Stimulated activated naive CD8-positive, alpha-beta T cell treated with anti-CD3 and anti-CD28 coated beads, Interleukin-15, amount 100 ng/mL, for 72 hours (primary cell): Measurements from ENCODE around the gene TRABD.
"Not testable (repeated sequence)": the region's sequence is repeated elsewhere in the genome, so short reads cannot be mapped to it uniquely, and the experiment has no call there.

ENCODE experiments used
- ATAC-seq: fragments of 150-1000 bp; cut with Tn5 transposase; 2 replicates; pipeline ENCODE4 v1.10.0; 2021; ENCODE audit warnings: mild to moderate bottlenecking, moderate library complexity
- DNase-seq, 2 donors: peaks; one replicate each; pipeline ENCODE4 v3.0.0; 2021 to 2022
- H3K27ac Mint-ChIP-seq, 2 donors: one replicate each; pipeline ENCODE4 v1.8.0; 2022; ENCODE audit warnings: mild to moderate bottlenecking in 2 of 2, mixed read lengths in 2 of 2, moderate library complexity in 2 of 2
- H3K27me3 Mint-ChIP-seq: one replicate; pipeline ENCODE4 v1.8.0; 2022; ENCODE audit warnings: mixed read lengths
- H3K4me1 Mint-ChIP-seq: one replicate; pipeline ENCODE4 v1.8.0; 2022; ENCODE audit warnings: mild to moderate bottlenecking, mixed read lengths
- H3K4me3 Mint-ChIP-seq, 2 donors: one replicate each; pipeline ENCODE4 v1.8.0; 2022; ENCODE audit warnings: mild to moderate bottlenecking in 2 of 2, mixed read lengths in 2 of 2, moderate library complexity in 1 of 2
- H3K9me3 Mint-ChIP-seq, 2 donors: one replicate each; pipeline ENCODE4 v1.8.0; 2022; ENCODE audit warnings: mixed read lengths in 2 of 2

Gene TRABD

DNA sequence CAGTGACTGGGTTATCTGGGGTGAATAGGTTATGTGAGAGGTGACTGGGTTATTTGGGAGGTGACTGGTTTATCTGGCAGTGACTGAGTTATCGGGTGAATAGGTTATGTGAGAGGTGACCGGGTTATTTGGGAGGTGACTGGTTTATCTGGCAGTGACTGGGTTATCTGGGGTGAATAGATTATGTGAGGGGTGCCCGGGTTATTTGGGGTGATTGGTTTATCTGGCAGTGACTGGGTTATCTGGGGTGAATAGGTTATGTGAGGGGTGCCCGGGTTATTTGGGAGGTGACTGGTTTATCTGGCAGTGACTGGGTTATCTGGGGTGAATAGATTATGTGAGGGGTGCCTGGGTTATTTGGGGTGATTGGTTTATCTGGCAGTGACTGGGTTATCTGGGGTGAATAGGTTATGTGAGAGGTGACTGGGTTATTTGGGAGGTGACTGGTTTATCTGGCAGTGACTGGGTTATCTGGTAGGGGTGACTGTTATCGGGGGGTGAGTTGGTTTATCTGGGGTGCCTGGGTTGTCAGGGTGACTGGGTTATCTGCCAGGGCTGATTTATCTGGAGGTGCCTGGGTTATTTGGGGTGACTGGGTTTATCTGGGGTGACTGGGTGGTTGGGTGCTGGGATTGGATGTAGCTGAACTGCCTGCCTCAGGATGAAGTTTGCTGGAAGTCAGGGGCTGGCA, 17.1 kb upstream of the TRABD start:
- not testable (repeated sequence) for H3K9me3 Mint-ChIP-seq, DNase-seq, ATAC-seq
- H3K27ac Mint-ChIP-seq: peak overlapping the region in 1 of 2 donors; percentile 59
- peaks cover 18% of the 10 kb centered on the region for H3K4me1 Mint-ChIP-seq
- peaks cover 55% of the 10 kb centered on the region for H3K27me3 Mint-ChIP-seq
- peak overlapping the region; percentile 60 to 88 for H3K4me3 Mint-ChIP-seq

DNA sequence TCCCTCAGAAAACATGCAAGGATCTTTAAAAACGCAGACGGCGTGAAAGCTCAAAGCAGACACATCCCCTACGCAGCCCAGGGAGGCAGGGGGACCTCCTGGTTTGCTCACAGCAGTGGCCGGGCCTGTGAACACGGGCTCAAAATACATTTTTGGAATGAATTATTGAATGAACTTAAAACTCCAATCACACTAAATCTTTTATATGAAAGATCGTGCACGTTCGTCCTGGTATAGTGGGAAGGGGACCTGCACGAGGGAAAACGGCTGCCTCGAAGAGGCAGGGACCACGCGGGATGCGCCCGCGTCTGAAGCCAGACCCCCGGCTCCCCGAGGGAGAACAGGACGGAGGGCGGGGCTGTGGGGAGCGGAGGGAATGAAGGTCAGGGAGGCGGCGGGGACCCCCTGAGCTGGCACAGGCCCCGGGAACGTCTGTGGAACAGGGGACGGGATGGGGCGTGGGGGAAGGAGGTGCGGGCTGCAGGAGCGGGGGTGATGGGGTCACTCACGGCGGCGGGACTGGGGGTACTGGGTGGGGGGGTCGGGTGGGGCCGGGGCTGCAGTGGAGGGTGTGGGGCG, 16.4 kb upstream of the TRABD start:
- no peak for DNase-seq
- no peak for ATAC-seq
- Mint-ChIP-seq H3K4me3 (peak overlapping the region; percentile 60 to 88), H3K9me3 (no peaks in the 10 kb centered on the region), H3K27me3 (peaks cover 62% of the 10 kb centered on the region), H3K4me1 (peaks cover 18% of the 10 kb centered on the region), H3K27ac (peak overlapping the region in 1 of 2 donors; percentile 78)

DNA sequence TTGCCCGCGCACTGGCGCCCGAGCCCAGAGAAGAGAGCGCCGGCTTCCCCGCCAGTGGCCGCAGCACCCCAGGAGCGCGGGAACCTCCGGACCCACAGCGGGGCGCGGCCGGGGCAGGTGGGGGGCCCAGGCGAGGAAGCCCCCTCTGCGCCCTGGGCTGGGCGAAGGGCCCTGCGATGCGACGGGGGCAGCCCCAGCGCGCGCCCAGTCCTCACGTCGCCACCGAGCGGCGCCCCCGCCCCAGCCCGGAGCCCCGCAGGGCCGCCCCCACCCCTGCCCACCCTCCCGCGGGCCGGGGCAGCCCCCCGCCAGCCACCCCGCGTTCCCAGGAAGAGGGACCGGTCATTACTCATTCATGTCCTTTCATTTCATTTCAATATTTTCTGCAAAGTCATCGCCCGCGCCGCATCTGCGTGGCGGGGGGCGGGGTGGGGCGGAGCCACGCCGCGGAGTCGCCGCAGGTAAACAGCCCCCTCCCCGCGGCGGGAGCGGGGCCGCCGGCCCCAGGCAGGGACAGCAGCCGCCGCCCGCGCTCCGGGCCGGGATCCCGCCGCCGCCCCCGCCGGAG, 15.9 kb upstream of the TRABD start:
- ATAC-seq (peak; percentile 72), DNase-seq (peak; percentile 51 to 63)
- Mint-ChIP-seq H3K9me3 (no peaks in the 10 kb centered on the region), H3K27me3 (peaks cover 62% of the 10 kb centered on the region), H3K4me1 (peaks cover 18% of the 10 kb centered on the region), H3K4me3 (peak overlapping the region; percentile 69 to 74), H3K27ac (peak overlapping the region in 1 of 2 donors; percentile 88)

DNA sequence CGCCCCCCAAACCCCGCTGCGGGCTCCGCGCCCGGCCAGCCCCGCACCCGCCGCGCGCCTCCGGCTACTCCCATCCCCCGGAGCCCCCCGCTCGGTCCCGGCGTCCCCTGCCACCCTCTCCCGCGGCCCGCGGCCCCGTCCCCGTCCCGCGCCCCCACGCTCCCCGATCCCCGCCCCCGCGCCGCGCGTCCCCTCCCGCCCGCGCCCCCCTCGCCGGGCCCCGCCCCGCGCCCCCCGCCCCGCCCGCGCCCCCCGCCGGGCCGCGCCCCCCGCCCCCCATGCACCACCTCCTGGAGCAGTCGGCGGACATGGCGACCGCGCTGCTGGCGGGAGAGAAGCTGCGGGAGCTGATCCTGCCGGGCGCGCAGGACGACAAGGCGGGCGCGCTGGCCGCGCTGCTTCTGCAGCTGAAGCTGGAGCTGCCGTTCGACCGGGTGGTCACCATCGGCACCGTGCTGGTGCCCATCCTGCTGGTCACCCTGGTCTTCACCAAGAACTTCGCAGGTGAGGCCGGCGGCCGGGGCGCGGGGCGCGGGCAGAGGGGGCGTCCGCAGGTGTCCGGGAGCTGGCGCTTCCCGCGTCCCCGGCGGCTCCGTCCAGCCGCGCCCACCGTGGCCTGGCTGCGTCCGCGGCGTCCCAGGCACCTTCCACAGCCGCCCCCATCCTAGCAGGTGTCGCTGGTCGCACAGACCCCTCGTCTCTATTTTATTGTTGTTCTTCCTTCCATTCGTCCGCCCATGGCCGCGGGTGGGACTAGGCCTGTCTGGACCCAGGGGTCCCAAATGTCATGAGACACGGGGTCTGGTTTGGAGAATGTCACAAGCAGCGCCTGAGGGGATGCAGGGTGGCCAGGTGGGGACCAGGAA, 15.0 kb upstream of the TRABD start, which contains the start of gene PANX2:
PANX2 (plus strand) TSS at position 279 of the 866 bp plus-strand sequence; CDS start at position 279, 0 bp downstream.
- Mint-ChIP-seq H3K4me1 (peaks cover 18% of the 10 kb centered on the region), H3K4me3 (peak within 1 kb of the TSS; percentile 79 to 84), H3K9me3 (no peaks in the 10 kb centered on the region), H3K27me3 (peaks cover 62% of the 10 kb centered on the region), H3K27ac (peak within 1 kb of the TSS; percentile 75 to 88)
- DNase-seq (no peak), ATAC-seq (peak; percentile 33)

DNA sequence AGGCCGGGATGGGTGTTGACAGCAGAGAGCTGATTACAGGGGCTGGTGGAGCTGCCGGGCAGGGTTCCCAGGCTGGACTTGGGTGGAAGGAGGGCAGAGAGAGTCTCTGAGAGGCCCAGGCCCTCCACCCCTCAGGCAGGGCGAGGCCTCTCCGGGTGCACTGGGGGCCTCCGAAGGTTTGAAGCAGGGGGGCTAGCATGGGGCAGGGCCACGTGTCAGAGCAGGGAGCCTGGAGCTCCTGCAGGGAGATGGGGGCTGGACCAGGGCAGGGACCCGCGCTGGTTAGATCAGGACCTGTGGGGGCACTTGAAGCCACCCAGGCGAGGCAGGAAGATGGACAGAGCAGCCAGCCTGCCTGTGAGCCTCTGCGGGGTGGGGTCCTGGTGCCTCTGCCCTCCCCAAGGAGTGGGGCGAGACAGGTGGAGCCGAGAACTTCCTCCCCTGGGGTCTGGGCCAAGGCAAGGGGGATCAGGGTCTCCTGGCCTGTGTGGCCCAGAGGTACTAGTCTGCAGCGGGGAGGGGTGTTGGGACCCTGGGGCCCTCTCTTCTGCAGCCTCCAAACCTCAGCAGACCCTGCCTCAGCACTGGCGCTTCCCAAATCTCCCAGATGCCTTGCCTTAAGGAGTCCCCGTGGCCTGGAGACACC, 14.3 kb upstream of the TRABD start:
- Mint-ChIP-seq H3K27me3 (peaks cover 62% of the 10 kb centered on the region), H3K9me3 (no peaks in the 10 kb centered on the region), H3K4me1 (peaks cover 18% of the 10 kb centered on the region), H3K4me3 (peak overlapping the region; percentile 79 to 84), H3K27ac (peak overlapping the region; percentile 64 to 67)
- DNase-seq (no peak), ATAC-seq (peak; percentile 18)

DNA sequence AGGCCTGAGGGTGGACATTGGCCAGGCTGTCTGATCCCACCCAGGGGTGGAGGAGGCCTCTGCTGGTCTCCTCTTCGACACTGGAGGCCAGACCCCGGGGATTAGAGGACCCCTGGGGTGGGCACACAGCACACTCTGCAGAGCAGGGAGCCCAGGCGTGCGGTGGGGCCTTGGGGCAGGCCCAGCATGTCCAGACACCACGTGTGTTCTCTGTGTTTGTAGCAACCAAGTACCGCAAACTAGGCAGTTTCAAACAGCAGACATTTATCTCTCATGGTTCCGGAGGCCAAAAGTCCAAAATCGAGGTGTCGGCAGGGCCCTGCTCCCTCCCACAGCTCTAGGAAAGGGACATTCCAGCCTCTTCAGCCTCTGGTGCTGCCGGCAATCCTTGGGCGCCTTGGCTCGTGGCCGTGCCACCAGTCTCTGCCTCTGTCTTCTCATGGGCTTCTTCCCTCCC, 13.7 kb upstream of the TRABD start:
- DNase-seq: no peak
- peak overlapping the region in 1 of 2 donors; percentile 36 for H3K4me3 Mint-ChIP-seq
- H3K4me1 Mint-ChIP-seq: peaks cover 18% of the 10 kb centered on the region
- peaks cover 66% of the 10 kb centered on the region for H3K27me3 Mint-ChIP-seq
- no peaks in the 10 kb centered on the region for H3K9me3 Mint-ChIP-seq
- no peak overlapping the region for H3K27ac Mint-ChIP-seq
- ATAC-seq: peak; percentile 5

DNA sequence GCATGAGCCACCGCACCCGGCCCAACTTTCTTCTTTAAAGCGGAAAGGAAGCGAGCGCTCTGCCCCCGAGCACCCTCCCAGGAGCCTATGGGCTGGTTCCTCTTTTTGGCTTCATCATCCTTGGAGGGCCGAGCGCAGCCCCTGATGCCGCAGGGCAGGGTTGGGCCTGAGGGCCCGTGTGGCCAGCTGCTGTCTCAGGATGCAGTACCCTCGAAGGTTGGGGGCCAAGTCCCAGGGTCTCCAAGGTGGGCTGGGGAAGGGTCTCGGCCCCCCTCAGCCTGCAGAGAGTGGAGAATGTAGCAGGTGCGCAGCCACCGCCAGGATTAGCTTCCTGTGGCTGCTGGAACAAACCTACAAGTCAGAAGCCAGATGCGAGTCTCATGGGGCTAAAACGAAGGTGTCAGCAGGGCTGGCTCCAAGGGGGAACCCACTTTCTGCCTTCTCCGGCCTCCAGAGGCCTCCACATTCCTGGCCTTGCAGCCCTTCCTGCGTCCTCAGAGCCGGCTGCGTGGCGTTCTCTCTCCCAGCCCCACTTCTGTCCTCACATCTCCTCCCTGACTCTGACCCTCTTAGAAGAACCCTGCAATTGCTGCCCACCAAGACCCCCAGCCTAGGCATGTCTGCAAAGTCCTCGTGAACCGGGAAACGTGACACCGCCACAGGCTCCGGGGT, 12.3 kb upstream of the TRABD start:
- Mint-ChIP-seq H3K4me1 (peaks cover 18% of the 10 kb centered on the region), H3K27ac (peak overlapping the region in 1 of 2 donors; percentile 80), H3K9me3 (no peaks in the 10 kb centered on the region), H3K4me3 (no peak overlapping the region), H3K27me3 (peaks cover 62% of the 10 kb centered on the region)
- no peak for ATAC-seq
- DNase-seq: no peak

DNA sequence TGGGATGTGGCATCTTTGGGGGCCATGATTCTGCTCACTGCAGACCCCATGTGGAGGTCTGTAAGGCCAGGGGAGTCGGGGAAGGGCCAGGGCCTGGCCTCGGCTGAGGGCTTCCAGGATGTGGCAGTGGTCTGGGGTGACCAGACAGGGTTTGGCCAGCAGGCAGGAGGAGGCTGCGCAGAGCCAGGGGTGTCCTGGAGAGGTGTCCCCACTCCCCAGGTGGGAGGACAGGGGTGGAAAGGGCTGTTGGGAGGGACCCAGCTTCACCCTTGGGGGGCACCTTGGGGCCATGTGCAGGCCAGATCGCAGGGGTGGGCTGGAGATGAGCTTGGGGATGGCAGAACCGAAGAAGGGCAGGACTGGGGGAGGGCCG, 11.7 kb upstream of the TRABD start:
- no peaks in the 10 kb centered on the region for H3K9me3 Mint-ChIP-seq
- H3K27me3 Mint-ChIP-seq: peaks cover 57% of the 10 kb centered on the region
- H3K4me1 Mint-ChIP-seq: peaks cover 13% of the 10 kb centered on the region
- DNase-seq (no peak), ATAC-seq (no peak)
- peak overlapping the region in 1 of 2 donors; percentile 80 for H3K27ac Mint-ChIP-seq
- no peak overlapping the region for H3K4me3 Mint-ChIP-seq

DNA sequence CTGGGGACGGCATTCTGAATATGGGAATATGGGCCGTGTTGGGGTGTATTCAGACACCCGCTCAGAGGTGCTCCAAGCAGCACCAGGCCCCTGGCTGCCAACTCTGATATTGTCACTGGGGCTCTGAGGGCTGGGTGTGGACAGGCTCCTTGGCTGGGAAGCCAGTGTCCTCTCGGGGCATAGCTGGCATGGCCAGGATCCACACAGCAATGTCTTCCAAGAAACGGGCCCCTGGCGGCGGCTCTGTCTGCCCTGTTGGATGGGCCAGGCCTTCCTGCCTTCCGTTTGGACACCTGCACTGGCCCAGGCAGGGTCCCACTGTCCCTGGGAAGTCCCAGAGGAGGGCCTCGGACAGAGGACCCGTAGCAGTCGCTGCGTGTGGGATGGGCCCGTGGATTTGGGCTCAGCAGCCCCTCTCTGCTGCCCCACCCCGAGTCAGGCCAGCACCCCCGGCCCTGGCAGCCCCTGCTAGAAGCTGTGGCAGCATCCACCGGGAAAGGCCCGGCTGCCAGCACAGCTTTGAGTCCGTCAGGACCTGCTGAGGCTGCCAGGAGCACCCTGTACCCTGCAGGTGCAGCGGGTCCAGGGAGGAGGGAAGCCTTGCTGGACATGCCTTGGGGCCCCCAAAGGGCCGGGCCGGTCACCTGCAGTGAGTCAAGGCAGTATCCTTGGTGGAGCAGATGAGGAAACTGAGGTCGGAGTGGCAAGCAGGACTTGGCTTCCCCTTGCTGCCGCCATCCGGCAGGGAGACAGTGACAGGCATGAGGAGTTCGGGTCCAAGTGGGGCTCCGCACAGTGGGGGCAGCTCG, 11.1 kb upstream of the TRABD start:
- no peak overlapping the region for H3K4me3 Mint-ChIP-seq
- peaks cover 9% of the 10 kb centered on the region for H3K4me1 Mint-ChIP-seq
- DNase-seq (no peak), ATAC-seq (no peak)
- H3K27me3 Mint-ChIP-seq: peaks cover 51% of the 10 kb centered on the region
- H3K9me3 Mint-ChIP-seq: no peaks in the 10 kb centered on the region
- H3K27ac Mint-ChIP-seq: no peak overlapping the region

DNA sequence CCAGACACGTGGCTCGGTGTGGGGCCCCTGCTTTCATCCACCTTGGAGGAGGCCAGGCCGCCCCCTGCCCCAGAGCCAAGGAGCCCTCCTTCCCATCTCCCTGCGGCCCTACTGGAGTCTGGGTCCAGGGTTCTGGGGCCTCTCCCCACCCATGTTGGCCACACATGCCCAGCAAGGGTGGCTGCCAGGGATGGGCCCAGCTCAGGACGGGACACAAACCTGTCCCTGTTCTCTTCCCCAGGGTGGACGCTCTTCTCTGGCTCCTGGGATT, 10.6 kb upstream of the TRABD start:
- H3K4me1 Mint-ChIP-seq: peaks cover 15% of the 10 kb centered on the region
- no peaks in the 10 kb centered on the region for H3K9me3 Mint-ChIP-seq
- DNase-seq: no peak
- ATAC-seq: no peak
- H3K27me3 Mint-ChIP-seq: peaks cover 50% of the 10 kb centered on the region
- no peak overlapping the region for H3K4me3 Mint-ChIP-seq
- no peak overlapping the region for H3K27ac Mint-ChIP-seq

DNA sequence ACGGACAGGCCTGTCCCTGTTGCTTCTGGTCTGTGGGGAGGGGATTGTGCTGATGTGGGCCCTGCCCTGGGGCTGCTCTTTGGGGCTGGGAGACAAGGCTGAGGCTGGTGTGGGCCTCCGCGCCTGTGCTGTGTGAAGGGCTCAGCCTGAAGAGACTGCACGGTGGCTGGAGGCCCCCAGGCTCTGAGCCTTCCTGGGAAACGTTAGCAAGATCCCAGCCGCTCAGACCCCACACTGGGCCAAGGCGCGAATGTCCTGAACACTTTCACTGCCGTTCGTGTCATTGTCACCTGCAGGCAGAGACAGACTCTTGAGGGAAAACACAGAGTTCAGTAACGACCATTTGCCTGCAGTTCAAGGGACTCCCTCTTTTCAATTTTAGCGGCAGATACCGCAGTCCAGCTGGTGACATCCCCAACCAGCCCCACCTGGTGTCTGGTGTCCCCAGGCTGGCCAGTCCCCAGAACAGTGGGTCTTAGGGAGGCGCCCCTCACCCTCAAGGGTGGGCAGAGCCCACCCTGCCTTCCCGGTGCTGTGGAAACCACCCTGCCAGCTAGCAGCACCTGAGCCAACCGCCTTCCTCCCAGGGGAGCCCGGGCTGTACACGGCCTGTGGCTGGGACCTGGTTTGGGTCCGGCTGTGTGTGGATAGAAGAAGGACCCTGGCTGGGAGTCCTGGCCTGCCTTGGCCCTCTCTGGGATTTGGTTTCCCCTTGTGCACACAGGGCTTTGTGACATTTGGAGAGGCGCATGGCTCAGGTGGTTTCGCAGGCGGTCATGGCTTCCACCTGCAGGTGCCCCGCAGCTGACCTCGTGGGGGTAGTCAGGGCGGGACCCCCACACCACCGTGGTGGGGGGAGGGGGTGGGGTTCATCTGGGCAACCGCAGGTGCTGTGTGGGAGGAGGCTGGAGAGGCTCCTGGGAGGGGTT, 9.5 kb upstream of the TRABD start:
- peaks cover 43% of the 10 kb centered on the region for H3K27me3 Mint-ChIP-seq
- peaks cover 13% of the 10 kb centered on the region for H3K4me1 Mint-ChIP-seq

DNA sequence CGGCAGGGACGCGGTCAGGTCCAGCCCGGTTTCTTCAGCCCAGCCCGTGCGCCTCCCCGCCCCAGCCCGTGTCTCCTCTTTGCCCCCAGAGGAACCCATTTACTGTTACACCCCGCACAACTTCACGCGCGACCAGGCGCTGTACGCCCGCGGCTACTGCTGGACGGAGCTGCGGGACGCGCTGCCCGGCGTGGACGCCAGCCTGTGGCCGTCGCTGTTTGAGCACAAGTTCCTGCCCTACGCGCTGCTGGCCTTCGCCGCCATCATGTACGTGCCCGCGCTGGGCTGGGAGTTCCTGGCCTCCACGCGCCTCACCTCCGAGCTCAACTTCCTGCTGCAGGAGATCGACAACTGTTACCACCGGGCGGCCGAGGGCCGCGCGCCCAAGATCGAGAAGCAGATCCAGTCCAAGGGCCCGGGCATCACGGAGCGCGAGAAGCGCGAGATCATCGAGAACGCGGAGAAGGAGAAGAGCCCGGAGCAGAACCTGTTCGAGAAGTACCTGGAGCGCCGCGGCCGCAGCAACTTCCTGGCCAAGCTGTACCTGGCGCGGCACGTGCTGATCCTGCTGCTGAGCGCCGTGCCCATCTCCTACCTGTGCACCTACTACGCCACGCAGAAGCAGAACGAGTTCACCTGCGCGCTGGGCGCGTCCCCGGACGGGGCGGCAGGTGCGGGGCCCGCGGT, 8.7 kb upstream of the TRABD start:
- ATAC-seq: no peak
- H3K4me3 Mint-ChIP-seq: no peak overlapping the region
- H3K4me1 Mint-ChIP-seq: peaks cover 11% of the 10 kb centered on the region
- no peak for DNase-seq
- no peak overlapping the region for H3K27ac Mint-ChIP-seq
- peaks cover 35% of the 10 kb centered on the region for H3K27me3 Mint-ChIP-seq
- H3K9me3 Mint-ChIP-seq: no peaks in the 10 kb centered on the region

More for the DNA sequence above, 9.5 kb upstream of the TRABD start:
- no peaks in the 10 kb centered on the region for H3K9me3 Mint-ChIP-seq
- no peak overlapping the region for H3K27ac Mint-ChIP-seq
- DNase-seq: no peak
- H3K4me3 Mint-ChIP-seq: no peak overlapping the region
- ATAC-seq: no peak
